SU-DHL-6 (cell line): ENCODE results near the gene OTUB2.

ENCODE experiments used
- H2AFZ ChIP-seq: fragments of 200-600 bp; sonication (generic); 2 replicates; pipeline ENCODE4 v1.6.1; 2014; ENCODE audit warnings: low read depth, mild to moderate bottlenecking, moderate library complexity, mixed read lengths, antibody characterized with exemption, low read length; ENCODE audit not compliant: severe bottlenecking
- H3F3A ChIP-seq: fragments of 200-600 bp; shearing (Covaris generic); 2 replicates; pipeline ENCODE4 v1.6.0; 2016; ENCODE audit warnings: antibody characterized with exemption, mild to moderate bottlenecking; ENCODE audit not compliant: insufficient read depth
- H3K27ac ChIP-seq: fragments of 200-600 bp; sonication (generic); 2 replicates; pipeline ENCODE4 v1.5.1; 2016; ENCODE audit warnings: low read depth, mild to moderate bottlenecking, low read length, moderate library complexity, mixed read lengths
- H3K27me3 ChIP-seq: fragments of 200-600 bp; sonication (generic), shearing (Covaris generic); 2 replicates; pipeline ENCODE4 v1.6.0; 2014; ENCODE audit warnings: mild to moderate bottlenecking, low read length
- H3K36me3 ChIP-seq: fragments of 200-600 bp; sonication (generic); 2 replicates; pipeline ENCODE4 v1.6.1; 2014; ENCODE audit warnings: mild to moderate bottlenecking, low read length, mixed read lengths
- H3K4me2 ChIP-seq: fragments of 300-600, 200-600 bp; shearing (Covaris generic), sonication (generic); 2 replicates; pipeline ENCODE4 v1.6.0; 2014; ENCODE audit warnings: low read length, low read depth, mild to moderate bottlenecking; ENCODE audit not compliant: poor library complexity, severe bottlenecking
- H3K4me3 ChIP-seq: fragments of 200-600 bp; sonication (generic); 2 replicates; pipeline ENCODE4 v1.5.1; 2014; ENCODE audit warnings: antibody characterized with exemption, low read length, mild to moderate bottlenecking, mixed read lengths; ENCODE audit not compliant: insufficient read depth, poor library complexity, severe bottlenecking
- H3K79me2 ChIP-seq: fragments of 200-600 bp; sonication (generic); 2 replicates; pipeline ENCODE4 v1.6.1; 2014; ENCODE audit warnings: mild to moderate bottlenecking, low read length, moderate library complexity; ENCODE audit not compliant: insufficient read depth
- H3K9ac ChIP-seq: fragments of 200-600 bp; sonication (generic); 2 replicates; pipeline ENCODE4 v1.7.0; 2014; ENCODE audit warnings: mild to moderate bottlenecking, low read length
- H3K9me2 ChIP-seq: fragments of 200-600 bp; sonication (generic); replicated peaks from 2 replicates; pipeline ENCODE4 v1.6.1; 2014; ENCODE audit warnings: low read length; ENCODE audit not compliant: insufficient read depth
- H3K9me3 ChIP-seq: fragments of 200-600 bp; sonication (generic); 2 replicates; pipeline ENCODE4 v1.6.1; 2014; ENCODE audit warnings: low read length, mixed read lengths; ENCODE audit not compliant: insufficient read depth
- H4K20me1 ChIP-seq: fragments of 200-600 bp; sonication (generic); 2 replicates; pipeline ENCODE4 v1.6.1; 2014; ENCODE audit warnings: low read depth, mild to moderate bottlenecking, antibody characterized with exemption, low read length, moderate library complexity, mixed read lengths
- EZH2phosphoT487 ChIP-seq: fragments of 200-600 bp; sonication (generic), shearing (Covaris generic); conservative IDR thresholded peaks from 2 replicates; pipeline ENCODE4 v1.6.1; 2018; ENCODE audit warnings: mild to moderate bottlenecking, antibody characterized with exemption, low read length, moderate library complexity, mixed read lengths
- TF ChIP-seq, protein P1 (sequence below): fragments of 200-600 bp; sonication (generic); IDR thresholded peaks from one replicate; pipeline ENCODE4 v1.5.1; 2017; ENCODE audit warnings: antibody characterized with exemption, mild to moderate bottlenecking, low read length, moderate library complexity; ENCODE audit not compliant: insufficient read depth, poor library complexity, severe bottlenecking

The OTUB2 gene

DNA sequence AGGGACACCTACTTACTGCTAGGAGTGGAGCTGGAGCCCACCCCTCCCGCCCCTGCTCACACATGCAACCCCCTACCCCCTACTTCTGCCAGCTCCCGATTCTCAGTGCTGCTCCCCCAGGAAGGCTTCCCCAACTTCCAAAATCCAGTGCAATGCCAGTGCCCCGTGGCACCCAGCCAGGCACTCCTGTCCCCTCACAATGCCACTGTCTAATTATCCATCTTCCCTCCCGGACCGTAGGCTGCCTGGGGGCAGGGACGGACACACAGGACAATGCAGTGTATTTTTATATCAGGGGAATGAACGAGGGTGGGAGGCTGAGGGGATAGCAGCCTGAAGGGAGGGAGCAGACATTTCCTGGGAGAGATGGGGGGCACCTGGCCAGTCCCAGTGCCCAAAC, 12.4 kb downstream of the OTUB2 start:
- no peaks in the 10 kb centered on the region for H3K9me2 ChIP-seq
- H3K4me2 ChIP-seq: no peak overlapping the region
- no peaks in the 10 kb centered on the region for H3F3A ChIP-seq
- no peaks in the 10 kb centered on the region for H3K9me3 ChIP-seq
- H3K27me3 ChIP-seq: no peaks in the 10 kb centered on the region
- H3K36me3 ChIP-seq: no peaks in the 10 kb centered on the region
- no peak overlapping the region for H2AFZ ChIP-seq
- H3K79me2 ChIP-seq: no peaks in the 10 kb centered on the region
- H3K4me3 ChIP-seq: no peak overlapping the region
- H4K20me1 ChIP-seq: no peaks in the 10 kb centered on the region
- no peak overlapping the region for H3K9ac ChIP-seq
- H3K27ac ChIP-seq: no peak overlapping the region
- TF ChIP-seq EZH2phosphoT487: no peak
- TF ChIP-seq, protein P1, sequence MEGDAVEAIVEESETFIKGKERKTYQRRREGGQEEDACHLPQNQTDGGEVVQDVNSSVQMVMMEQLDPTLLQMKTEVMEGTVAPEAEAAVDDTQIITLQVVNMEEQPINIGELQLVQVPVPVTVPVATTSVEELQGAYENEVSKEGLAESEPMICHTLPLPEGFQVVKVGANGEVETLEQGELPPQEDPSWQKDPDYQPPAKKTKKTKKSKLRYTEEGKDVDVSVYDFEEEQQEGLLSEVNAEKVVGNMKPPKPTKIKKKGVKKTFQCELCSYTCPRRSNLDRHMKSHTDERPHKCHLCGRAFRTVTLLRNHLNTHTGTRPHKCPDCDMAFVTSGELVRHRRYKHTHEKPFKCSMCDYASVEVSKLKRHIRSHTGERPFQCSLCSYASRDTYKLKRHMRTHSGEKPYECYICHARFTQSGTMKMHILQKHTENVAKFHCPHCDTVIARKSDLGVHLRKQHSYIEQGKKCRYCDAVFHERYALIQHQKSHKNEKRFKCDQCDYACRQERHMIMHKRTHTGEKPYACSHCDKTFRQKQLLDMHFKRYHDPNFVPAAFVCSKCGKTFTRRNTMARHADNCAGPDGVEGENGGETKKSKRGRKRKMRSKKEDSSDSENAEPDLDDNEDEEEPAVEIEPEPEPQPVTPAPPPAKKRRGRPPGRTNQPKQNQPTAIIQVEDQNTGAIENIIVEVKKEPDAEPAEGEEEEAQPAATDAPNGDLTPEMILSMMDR: no peak

DNA sequence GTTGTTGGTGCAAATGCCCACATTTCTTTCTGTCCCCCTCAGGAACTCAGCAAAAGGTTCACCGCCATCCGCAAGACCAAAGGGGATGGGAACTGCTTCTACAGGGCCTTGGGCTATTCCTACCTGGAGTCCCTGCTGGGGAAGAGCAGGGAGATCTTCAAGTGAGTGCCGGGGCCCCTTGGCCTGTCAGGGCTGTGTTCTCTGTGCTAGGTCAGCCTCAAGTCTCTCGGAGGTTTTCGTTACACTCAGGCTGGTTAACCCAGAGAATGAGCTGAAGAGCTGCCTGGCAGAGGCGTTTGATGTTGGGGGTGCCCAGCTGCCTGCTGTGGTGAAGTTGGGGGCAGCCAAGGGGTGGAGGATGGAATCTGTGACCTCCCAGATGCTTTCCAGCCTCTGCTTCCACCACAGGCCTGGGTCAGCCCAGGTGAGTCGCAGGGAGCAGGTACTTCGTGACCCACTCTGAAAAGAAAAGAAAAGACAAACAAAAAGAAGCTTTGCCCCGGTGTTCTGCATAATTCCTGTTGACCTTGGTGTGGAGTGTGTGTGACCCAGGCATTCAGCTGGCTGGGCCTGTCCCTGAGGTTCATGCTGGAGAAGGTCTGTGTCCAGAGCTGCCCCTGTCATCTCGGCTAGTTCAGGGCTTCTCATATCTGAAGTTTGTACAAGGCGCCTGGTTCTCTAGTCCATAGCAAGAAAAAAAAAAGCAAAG, 12.9 kb downstream of the OTUB2 start:
- no peaks in the 10 kb centered on the region for H3K27me3 ChIP-seq
- no peaks in the 10 kb centered on the region for H3K79me2 ChIP-seq
- no peak for TF ChIP-seq EZH2phosphoT487
- TF ChIP-seq, protein P1: no peak
- no peak overlapping the region for H3K4me3 ChIP-seq
- H3K4me2 ChIP-seq: no peak overlapping the region
- no peak overlapping the region for H3K9ac ChIP-seq
- H3K9me2 ChIP-seq: no peaks in the 10 kb centered on the region
- no peaks in the 10 kb centered on the region for H3K9me3 ChIP-seq
- H3K36me3 ChIP-seq: no peaks in the 10 kb centered on the region
- no peak overlapping the region for H3K27ac ChIP-seq
- no peak overlapping the region for H2AFZ ChIP-seq
- H3F3A ChIP-seq: no peaks in the 10 kb centered on the region
- no peaks in the 10 kb centered on the region for H4K20me1 ChIP-seq

DNA sequence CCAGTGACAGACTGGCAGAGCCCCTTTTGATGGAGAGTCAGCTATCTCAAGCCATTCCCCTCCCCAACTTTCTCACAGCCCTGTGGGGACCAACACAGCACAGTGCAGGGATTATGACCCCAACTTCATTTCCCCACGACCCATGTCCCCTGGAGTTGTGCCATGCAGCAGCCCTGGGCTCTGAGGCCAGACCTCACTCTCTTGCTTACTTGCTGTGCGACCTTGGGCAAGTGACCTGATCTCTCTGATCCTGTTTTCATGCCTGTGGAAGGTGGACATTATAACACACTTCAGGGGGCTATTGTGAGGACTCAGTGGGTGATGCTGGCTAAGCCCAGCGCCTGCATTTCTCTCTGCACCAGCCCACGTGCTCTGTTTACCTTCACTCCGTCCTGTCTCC, 14.1 kb downstream of the OTUB2 start:
- H3K27ac ChIP-seq: no peak overlapping the region
- no peak overlapping the region for H3K4me2 ChIP-seq
- no peak overlapping the region for H2AFZ ChIP-seq
- no peaks in the 10 kb centered on the region for H3K79me2 ChIP-seq
- no peaks in the 10 kb centered on the region for H3K9me2 ChIP-seq
- no peaks in the 10 kb centered on the region for H3F3A ChIP-seq
- no peaks in the 10 kb centered on the region for H4K20me1 ChIP-seq
- no peak overlapping the region for H3K9ac ChIP-seq
- no peaks in the 10 kb centered on the region for H3K27me3 ChIP-seq
- no peaks in the 10 kb centered on the region for H3K9me3 ChIP-seq
- no peak for TF ChIP-seq EZH2phosphoT487
- TF ChIP-seq, protein P1: no peak
- no peak overlapping the region for H3K4me3 ChIP-seq
- no peaks in the 10 kb centered on the region for H3K36me3 ChIP-seq
